ENCODE results near the gene RYR1.

GRCh38 chr19:38619361-38620174 is 186.1 kb downstream of the RYR1 start:
- TF ChIP-seq CTCF (IDR thresholded peaks at IDR 0.05; ENCODE audit: insufficient read depth, low read length, poor library complexity, severe bottlenecking) (no peak), EZH2phosphoT487 (conservative IDR thresholded peaks at IDR 0.05; ENCODE audit: low read length) (no peak)

Data from SU-DHL-6 (cell line).